PC-9 (cell line): ENCODE measurements around the gene MPI. TPM values are rescaled to one million over a fixed set of nuclear protein-coding genes. Genes with fewer than 3 reads are reported as not detected.

Experiments used
- BruUV-seq: library from RNA; stranded (reverse); fragments of 400-500 nt; replicated peaks from 2 replicates; lab custom pipeline; 2021; lab: Mats Ljungman, UMichigan
- CTCF ChIA-PET: fragments of 300-600 bp; sonication (Branson Sonifier 250); formaldehyde crosslinking; loops from one replicate; lab custom pipeline; 2022; ENCODE audit warnings: antibody characterized with exemption; lab: Charles Lee
- POLR2A ChIA-PET: fragments of 300-600 bp; sonication (Branson Sonifier 250); formaldehyde crosslinking; loops from one replicate; lab custom pipeline; 2022; ENCODE audit warnings: antibody characterized with exemption; ENCODE audit not compliant: unreplicated experiment; lab: Charles Lee
- DNase-seq, 2 experiments: peaks; one replicate each; pipeline versions ENCODE4 v3.0.0 to v3.0.0-alpha.2; 2015 to 2022; ENCODE audit warnings: mixed read lengths in 1 of 2
- H2AFZ ChIP-seq: fragments of 200-600 bp; sonication (generic); 2 replicates; pipeline ENCODE4 v1.8.1; 2017; ENCODE audit warnings: antibody characterized with exemption
- H3F3A ChIP-seq: fragments of 200-600 bp; sonication (generic); 2 replicates; pipeline ENCODE4 v1.8.1; 2017; ENCODE audit warnings: antibody characterized with exemption, mild to moderate bottlenecking, low read depth; ENCODE audit not compliant: insufficient read depth
- H3K27ac ChIP-seq: fragments of 200-600 bp; sonication (generic); 2 replicates; pipeline ENCODE4 v1.6.1; 2016; ENCODE audit warnings: mixed run types
- H3K27me3 ChIP-seq: fragments of 200-600 bp; sonication (generic); 2 replicates; pipeline ENCODE4 v1.6.1; 2016; ENCODE audit warnings: low read depth, mixed run types; ENCODE audit not compliant: insufficient read depth
- H3K36me3 ChIP-seq: fragments of 200-600 bp; sonication (generic); 2 replicates; pipeline ENCODE4 v1.6.1; 2016; ENCODE audit warnings: low read depth, mixed run types
- H3K4me1 ChIP-seq: fragments of 200-600 bp; sonication (generic); replicated peaks from 2 replicates; pipeline ENCODE4 v1.6.1; 2016; ENCODE audit warnings: mixed run types; ENCODE audit not compliant: insufficient read depth
- H3K4me2 ChIP-seq: fragments of 200-600 bp; sonication (generic); 2 replicates; pipeline ENCODE4 v1.6.1; 2017; ENCODE audit warnings: mixed run types
- H3K4me3 ChIP-seq: fragments of 200-600 bp; sonication (generic); 2 replicates; pipeline ENCODE4 v1.6.1; 2016; ENCODE audit warnings: mixed run types
- H3K79me2 ChIP-seq: fragments of 200-600 bp; sonication (generic); 2 replicates; pipeline ENCODE4 v1.6.1; 2017; ENCODE audit warnings: low read depth, mixed run types
- H3K9me2 ChIP-seq: fragments of 200-600 bp; sonication (generic); 2 replicates; pipeline ENCODE4 v1.8.1; 2017; ENCODE audit warnings: mild to moderate bottlenecking; ENCODE audit not compliant: insufficient read depth
- H3K9me3 ChIP-seq: fragments of 200-600 bp; sonication (generic); 2 replicates; pipeline ENCODE4 v1.8.1; 2016; ENCODE audit warnings: low read depth; ENCODE audit not compliant: insufficient read depth
- H4K20me1 ChIP-seq: fragments of 200-600 bp; sonication (generic); 2 replicates; pipeline ENCODE4 v1.8.1; 2017; ENCODE audit not compliant: insufficient read depth
- EZH2 ChIP-seq: fragments of 200-600 bp; sonication (generic); IDR thresholded peaks from 2 replicates; pipeline ENCODE4 v1.8.0; 2017; ENCODE audit warnings: antibody characterized with exemption, low read depth
- intact Hi-C: fragments of 100-400 bp; cut with micrococcal nuclease; formaldehyde crosslinking; loops from one replicate; pipeline ENCODE4 v1.10.0; 2022; ENCODE audit not compliant: unreplicated experiment
- total RNA-seq: library from RNA; stranded (reverse); gene quantifications from 2 replicates; pipeline ENCODE4 v1.2.3, GENCODE V29; 2021
- TF ChIP-seq, protein P1 (sequence below): fragments of 200-600 bp; sonication (generic); conservative IDR thresholded peaks from 2 replicates; pipeline ENCODE4 v1.6.1; 2017; ENCODE audit warnings: mixed run types, antibody characterized with exemption, mild to moderate bottlenecking, moderate library complexity

The MPI gene
- total RNA-seq, 1 experiment from 2014 or later, result 22.5 TPM

DNA sequence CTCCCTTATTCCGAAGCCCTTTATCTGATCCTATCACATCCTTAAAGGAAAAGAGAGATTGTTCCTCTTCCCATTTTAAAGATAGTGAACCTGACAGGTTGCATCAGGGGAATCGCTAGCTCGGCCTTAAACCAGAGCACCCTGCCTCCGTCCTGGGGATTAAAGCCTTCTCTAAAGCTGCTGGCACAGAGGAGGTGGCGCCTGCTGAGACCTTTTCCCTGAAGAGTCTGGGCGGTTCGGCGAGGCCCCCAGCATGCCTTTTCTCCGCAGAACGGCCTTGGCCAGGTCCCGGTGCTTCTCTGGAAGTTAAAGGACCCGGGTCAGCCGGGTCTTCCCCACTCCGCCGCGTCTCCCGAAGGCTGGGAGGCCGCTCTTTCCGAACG, 16.2 kb downstream of the MPI start:
- ChIA-PET POLR2A (interaction anchor here (0.6 kb wide), 1 partner anchor 51 kb away, joined by 5 read pairs; no protein-coding TSS in a partner anchor), CTCF (interaction anchor here (0.5 to 0.6 kb wide), 3 partner anchors 40 to 259 kb away, joined by 5 to 8 read pairs (median 5); no protein-coding TSS in a partner anchor)
- peaks cover 32% of the 10 kb centered on the region for H3K4me1 ChIP-seq
- H2AFZ ChIP-seq, result peak overlapping the region; percentile 100
- H3K36me3 ChIP-seq, result peaks cover 17% of the 10 kb centered on the region; the same call in 1 of the 2 replicates
- H3F3A ChIP-seq, result peaks cover 28% of the 10 kb centered on the region; the same call in 1 of the 2 replicates
- no peaks in the 10 kb centered on the region for H4K20me1 ChIP-seq
- H3K4me3 ChIP-seq, result peak overlapping the region; percentile 96
- intact Hi-C loops, result loop anchor here (2.0 kb wide), 1 partner anchor 33 kb away; the partner anchor contains the start of gene COX5A
- peak overlapping the region; percentile 52 for H3K27ac ChIP-seq
- H3K9me3 ChIP-seq, result no peaks in the 10 kb centered on the region
- peak overlapping the region; percentile 93 for H3K4me2 ChIP-seq
- peak in 1 of 2 experiments; percentile 35 for DNase-seq
- peaks cover 26% of the 10 kb centered on the region for H3K79me2 ChIP-seq
- TF ChIP-seq, protein P1, sequence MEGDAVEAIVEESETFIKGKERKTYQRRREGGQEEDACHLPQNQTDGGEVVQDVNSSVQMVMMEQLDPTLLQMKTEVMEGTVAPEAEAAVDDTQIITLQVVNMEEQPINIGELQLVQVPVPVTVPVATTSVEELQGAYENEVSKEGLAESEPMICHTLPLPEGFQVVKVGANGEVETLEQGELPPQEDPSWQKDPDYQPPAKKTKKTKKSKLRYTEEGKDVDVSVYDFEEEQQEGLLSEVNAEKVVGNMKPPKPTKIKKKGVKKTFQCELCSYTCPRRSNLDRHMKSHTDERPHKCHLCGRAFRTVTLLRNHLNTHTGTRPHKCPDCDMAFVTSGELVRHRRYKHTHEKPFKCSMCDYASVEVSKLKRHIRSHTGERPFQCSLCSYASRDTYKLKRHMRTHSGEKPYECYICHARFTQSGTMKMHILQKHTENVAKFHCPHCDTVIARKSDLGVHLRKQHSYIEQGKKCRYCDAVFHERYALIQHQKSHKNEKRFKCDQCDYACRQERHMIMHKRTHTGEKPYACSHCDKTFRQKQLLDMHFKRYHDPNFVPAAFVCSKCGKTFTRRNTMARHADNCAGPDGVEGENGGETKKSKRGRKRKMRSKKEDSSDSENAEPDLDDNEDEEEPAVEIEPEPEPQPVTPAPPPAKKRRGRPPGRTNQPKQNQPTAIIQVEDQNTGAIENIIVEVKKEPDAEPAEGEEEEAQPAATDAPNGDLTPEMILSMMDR, result no peak
- no peak for TF ChIP-seq EZH2
- no peaks in the 10 kb centered on the region for H3K9me2 ChIP-seq
- BruUV-seq, result TSS peak; percentile 30
- H3K27me3 ChIP-seq, result no peaks in the 10 kb centered on the region

DNA sequence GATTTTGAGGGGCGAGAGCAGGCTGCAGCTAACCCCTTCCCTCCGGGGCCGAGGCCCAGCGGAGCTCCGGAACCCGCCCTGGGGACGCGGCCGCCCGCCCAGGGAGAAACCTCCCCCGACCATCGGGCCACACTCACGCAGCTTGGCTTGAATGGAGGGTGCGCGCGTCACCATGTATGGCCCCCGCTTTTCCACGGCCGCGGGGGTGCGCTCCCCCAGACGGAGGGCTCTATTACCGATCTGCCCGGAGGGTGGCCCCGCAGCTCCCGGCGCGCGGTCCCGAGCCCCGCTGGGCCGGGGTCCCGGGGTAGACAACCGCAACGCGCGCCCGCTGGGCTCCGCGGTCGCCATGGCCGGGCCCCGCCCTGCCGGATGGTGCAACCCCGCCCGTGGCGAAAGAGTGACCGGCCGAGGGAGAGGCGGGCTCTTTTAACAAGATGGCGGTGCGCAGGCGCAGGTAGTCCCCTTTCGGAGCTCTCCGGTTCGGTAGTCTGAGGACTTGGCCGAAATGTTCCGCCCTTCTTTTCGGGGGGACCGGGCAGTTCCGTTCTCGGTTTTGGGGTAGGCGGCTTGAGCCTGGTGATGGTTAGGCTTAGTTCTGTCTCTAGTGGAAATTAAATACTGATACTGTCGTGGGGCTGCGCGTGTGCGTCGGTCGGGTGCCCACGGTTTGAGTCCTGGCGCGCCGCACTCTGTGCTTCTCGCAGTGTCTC, 16.8 kb downstream of the MPI start, which contains the start of gene FAM219B:
TSS of gene FAM219B (minus strand) at position 402 of the 713 bp plus-strand sequence. CDS start at position 351, 51 bp downstream.
- Histone ChIP-seq H3K4me1 (peaks cover 28% of the 10 kb centered on the region), H3K9me3 (no peaks in the 10 kb centered on the region), H3K4me2 (peak within 1 kb of the TSS; percentile 93), H3K27me3 (no peaks in the 10 kb centered on the region), H2AFZ (peak within 1 kb of the TSS; percentile 100), H3K79me2 (peaks cover 26% of the 10 kb centered on the region), H3K36me3 (peaks cover 17% of the 10 kb centered on the region; the same call in 1 of the 2 replicates), H3K27ac (peak within 1 kb of the TSS; percentile 52), H3K9me2 (no peaks in the 10 kb centered on the region), H3F3A (peaks cover 25% of the 10 kb centered on the region; the same call in 1 of the 2 replicates), H3K4me3 (peak within 1 kb of the TSS; percentile 96), H4K20me1 (no peaks in the 10 kb centered on the region)
- no peak for TF ChIP-seq EZH2
- TF ChIP-seq, protein P1, result no peak
- no TSS peak for BruUV-seq
- DNase-seq, result peak; percentile 62 to 87
- ChIA-PET CTCF (interaction anchor here (0.5 to 0.6 kb wide), 2 partner anchors 40 to 89 kb away, joined by 5 read pairs; no protein-coding TSS in a partner anchor), POLR2A (interaction anchor here (0.7 kb wide), 1 partner anchor 36 kb away, joined by 3 read pairs; no protein-coding TSS in a partner anchor)
- intact Hi-C loops, result loop anchor here (2.0 kb wide), 1 partner anchor 32 kb away; the partner anchor contains the start of gene COX5A

GRCh38 chr15:74907163-74907870, 17.5 kb downstream of the MPI start:
- TF ChIP-seq EZH2, result no peak
- TF ChIP-seq, protein P1, result no peak
- Histone ChIP-seq H3K9me2 (no peaks in the 10 kb centered on the region), H3K36me3 (peaks cover 17% of the 10 kb centered on the region; the same call in 1 of the 2 replicates), H3K27ac (peak overlapping the region; percentile 52; the same call in 1 of the 2 replicates), H3K4me1 (peaks cover 21% of the 10 kb centered on the region), H2AFZ (peak overlapping the region; percentile 100), H3K9me3 (no peaks in the 10 kb centered on the region), H4K20me1 (no peaks in the 10 kb centered on the region), H3F3A (peaks cover 17% of the 10 kb centered on the region; the same call in 1 of the 2 replicates), H3K4me3 (peak overlapping the region; percentile 96), H3K27me3 (no peaks in the 10 kb centered on the region), H3K79me2 (peaks cover 26% of the 10 kb centered on the region), H3K4me2 (peak overlapping the region; percentile 93)
- intact Hi-C loops, result loop anchor here (2.0 kb wide), 1 partner anchor 31 kb away; the partner anchor contains the start of gene COX5A
- no peak for DNase-seq
- ChIA-PET CTCF (no interaction called here), POLR2A (interaction anchor here (0.7 kb wide), 3 partner anchors 31 to 530 kb away, joined by 3 to 8 read pairs (median 3); partner anchors contain the start of gene COX5A)
- BruUV-seq, result TSS peak; percentile 80
